Stimulated activated CD8-positive, alpha-beta memory T cell treated with anti-CD3 and anti-CD28 coated beads, Interleukin-15, amount 100 ng/mL, for 4 hours (primary cell): ENCODE data around the gene SCGB1D1.
"Not testable (repeated sequence)": the region's sequence is repeated elsewhere in the genome, so short reads cannot be mapped to it uniquely, and the experiment has no call there.

ENCODE experiments used
- DNase-seq, 2 donors: peaks; one replicate each; pipeline ENCODE4 v3.0.0-alpha.2; 2020; ENCODE audit warnings: low read depth in 2 of 2

The SCGB1D1 gene

DNA sequence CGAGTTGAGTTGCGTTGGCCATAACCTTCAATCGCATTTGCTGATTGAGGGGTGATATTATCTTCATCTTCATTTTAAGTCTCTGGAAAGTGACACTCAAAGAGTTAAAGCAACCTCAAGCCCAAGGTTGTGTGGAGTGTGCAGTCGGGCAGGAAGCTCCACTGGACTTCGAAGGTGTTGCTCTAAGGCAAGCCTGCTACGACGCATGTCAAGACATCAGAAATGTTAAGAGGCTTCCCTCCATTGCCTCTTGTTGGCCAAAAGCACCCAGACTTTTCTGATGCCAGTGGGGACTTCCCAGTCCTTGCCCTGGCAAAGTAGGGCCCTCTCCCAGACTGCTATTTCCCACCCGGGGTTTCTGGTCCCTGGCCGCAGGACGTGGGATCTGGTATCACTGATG lies 23.6 kb upstream of the SCGB1D1 start:
- DNase-seq, result no peak

DNA sequence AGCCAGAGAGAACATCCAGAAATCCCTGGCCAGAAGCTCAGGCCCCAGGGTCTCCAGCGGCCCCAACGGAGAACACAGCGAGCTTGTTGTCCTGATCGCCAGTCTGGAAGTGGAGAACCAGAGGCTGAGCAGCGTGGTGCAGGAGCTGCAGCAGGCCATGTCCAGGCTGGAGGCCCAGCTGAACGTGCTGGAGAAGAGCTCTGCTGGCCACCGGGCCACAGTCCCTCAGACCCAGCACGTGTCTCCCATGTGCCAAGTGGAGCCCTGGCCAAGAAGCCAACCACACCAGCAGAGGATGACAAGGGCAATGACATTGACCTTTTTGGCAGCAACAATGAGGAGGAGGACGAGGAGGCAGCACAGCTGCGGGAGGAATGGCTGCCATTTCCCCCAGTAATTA lies 20.6 kb upstream of the SCGB1D1 start:
- DNase-seq, result no peak

- DNase-seq, result no peak
These were observed 20.1 kb upstream of the SCGB1D1 start for GRCh38 chr11:62169935-62170334.

DNA sequence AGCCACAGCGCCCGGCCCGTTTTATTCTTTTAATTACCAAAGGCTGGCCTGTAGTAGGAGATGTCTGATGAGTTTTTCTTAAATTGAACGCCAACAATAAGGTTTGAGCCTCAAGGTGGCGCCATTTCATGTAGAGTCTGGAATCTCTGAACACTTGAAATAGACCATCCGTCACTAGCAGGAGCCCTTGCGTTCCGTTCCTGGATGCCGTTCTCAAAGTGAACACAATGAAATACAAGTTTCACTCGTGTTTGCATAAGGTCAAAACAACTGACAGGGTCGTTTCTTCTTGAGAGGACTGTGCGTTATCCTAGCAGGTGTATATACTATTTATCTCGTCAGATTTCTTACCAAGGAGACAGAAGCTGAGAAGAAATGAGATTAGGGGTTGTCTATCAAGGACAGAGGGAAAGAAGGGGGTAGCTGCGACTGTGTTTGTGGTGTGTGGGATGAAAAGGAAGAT lies 18.7 kb upstream of the SCGB1D1 start:
- peak in 1 of 2 donors; percentile 47 for DNase-seq

- DNase-seq, result no peak
These were observed 17.7 kb upstream of the SCGB1D1 start for GRCh38 chr11:62172294-62172693.

- no peak for DNase-seq
These were observed 13.2 kb upstream of the SCGB1D1 start for GRCh38 chr11:62176766-62177165.

DNA sequence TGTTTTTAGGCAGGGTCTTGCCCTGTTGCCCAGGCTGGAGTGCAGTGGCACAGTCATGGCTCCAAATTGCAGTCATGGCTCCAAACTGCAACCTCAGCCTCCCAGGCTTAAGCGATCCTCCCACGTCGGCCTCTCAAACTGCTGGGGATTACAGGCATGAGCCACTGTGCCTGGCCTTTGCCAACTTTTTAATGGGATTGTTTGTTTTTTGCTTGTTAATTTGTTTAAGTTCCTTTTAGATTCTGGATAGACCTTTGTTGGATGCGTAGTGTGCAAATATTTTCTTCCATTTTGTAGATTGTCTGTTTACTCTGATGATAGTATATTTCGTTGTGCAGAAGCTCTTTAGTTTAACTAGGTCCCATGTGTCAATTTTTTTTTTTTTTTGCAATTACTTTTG lies 10.0 kb upstream of the SCGB1D1 start:
- DNase-seq, result no peak

- no peak for DNase-seq
These were observed 8.9 kb upstream of the SCGB1D1 start for GRCh38 chr11:62181097-62181496.

GRCh38 chr11:62182147-62182891 lies 7.7 kb upstream of the SCGB1D1 start:
- DNase-seq, result no peak

GRCh38 chr11:62186195-62186594 lies 3.8 kb upstream of the SCGB1D1 start:
- DNase-seq, result no peak

DNA sequence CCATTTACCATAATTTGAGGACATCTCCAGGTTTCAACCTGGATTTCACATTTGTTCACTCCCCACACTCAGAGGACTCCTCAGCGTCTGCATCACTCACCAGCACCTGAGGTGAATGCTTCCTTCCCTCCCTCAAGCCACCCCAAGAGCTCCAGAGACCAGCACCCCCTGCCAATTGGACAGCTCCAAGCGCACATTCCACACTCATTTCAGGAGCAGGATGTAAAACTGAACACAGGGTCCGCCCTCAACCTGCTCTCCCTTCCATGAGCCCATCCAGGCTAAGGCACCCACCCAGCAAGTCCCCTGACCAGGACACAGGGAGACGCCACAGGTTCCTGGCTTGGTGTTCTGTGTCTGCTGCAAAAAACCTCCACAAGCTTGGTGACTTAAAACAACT lies 3.9 kb downstream of the SCGB1D1 start:
- no peak for DNase-seq

DNA sequence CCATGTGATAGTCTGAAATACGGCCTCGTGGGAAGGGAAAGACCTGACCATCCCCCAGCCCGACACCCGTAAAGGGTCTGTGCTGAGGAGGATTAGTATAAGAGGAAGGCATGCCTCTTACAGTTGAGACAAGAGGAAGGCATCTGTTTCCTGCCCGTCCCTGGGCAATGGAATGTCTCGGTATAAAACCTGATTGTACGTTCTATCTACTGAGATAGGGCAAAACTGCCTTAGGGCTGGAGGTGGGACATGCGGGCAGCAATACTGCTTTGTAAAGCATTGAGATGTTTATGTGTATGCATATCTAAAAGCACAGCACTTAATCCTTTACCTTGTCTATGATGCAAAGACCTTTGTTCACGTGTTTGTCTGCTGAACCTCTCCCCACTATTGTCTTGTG lies 5.0 kb downstream of the SCGB1D1 start:
- DNase-seq, result not testable (repeated sequence)

DNA sequence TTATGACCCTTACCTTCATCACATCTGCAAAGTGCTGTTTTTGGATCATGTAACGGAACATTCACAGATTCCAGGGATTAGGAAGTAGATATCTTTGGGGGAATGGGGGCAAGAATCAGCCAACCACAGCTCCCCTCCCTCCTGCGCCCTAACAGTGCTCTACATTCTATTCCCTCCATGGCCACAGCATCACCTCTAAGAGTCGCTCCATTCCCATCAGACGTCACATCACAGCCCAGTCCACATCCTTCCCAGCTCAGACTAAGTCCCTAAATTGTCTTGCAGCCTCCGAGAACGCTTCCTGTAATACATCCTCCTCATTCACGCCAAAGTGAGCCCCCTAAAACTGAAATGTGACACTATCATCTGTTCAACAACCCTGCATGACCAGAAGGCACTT lies 5.9 kb downstream of the SCGB1D1 start:
- no peak for DNase-seq

GRCh38 chr11:62197400-62197799 lies 7.4 kb downstream of the SCGB1D1 start:
- not testable (repeated sequence) for DNase-seq

DNA sequence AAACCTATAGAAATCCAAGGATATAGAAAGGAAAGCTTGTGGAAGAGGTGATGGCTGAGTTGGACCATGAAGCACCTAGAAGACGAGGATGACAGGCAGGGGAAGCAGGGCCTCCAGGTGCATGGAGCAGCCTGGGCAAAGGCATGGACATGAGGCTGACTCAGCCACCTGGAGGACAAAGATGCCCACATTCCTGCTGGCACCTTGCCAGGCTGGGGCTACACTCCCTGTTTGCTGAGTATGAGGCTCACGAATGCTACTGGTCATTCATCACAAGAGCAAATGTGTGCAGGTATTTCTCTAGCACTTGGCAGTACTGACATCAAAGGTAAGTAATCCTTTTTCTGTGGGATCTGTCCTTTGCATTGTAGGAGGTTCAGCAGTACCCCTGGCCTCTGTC lies 11.4 kb downstream of the SCGB1D1 start:
- DNase-seq, result no peak

GRCh38 chr11:62202910-62203309 lies 12.9 kb downstream of the SCGB1D1 start:
- DNase-seq, result no peak

- DNase-seq, result no peak
These were observed 14.4 kb downstream of the SCGB1D1 start for GRCh38 chr11:62204430-62204829.

DNA sequence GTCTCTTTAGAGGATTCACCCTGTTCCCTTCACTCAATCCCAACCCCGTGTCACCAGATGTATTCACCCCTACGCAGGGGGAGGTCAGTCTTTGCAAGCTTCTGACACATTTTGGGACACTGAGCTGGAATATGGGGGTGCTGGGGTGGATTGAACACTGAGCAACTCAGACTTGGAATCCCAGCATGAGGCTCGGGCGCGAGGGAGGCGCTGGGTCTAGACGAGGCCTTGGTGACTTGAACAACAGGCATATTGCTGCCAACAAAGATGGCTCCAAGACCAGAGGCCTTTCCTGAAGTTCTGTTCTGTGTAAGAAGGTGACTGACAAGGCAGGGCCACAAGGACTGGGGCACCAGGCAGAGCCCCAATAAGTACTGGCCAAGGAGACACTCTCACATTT lies 15.4 kb downstream of the SCGB1D1 start:
- no peak for DNase-seq

DNA sequence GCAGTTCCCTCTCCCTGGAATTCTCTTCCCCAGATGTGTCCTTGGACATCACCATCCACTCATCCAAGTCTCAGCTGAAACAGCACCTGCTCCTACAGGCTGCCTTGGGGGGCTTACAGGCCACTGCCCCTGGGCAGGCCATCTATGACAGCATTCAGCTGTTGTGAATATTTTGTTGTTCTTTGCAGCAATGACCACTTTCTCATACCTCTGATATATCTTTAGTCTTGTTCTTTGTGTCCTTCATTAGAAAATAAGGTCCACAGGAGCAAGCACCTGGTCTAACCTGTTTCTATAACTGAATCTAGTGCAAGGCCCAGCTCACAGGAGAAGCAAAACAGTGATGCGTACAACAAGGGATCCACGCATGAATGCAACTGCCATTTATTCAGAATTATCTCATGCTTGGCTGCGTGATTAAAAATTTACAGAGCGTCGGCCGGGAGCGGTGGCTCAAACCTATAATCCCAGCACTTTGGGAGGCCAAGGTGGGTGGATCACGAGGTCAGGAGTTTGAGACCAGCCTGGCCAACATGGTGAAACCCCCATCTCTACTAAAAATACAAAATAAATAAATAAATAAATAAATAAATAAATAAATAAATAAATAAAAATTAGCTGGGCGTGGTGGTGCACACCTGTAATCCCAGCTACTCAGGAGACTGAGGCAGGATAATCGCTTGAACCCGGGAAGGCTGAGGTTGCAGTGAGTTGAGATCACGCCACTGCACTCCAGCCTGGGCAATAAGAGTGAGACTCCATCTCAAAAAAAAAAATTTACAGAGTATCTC lies 16.5 kb downstream of the SCGB1D1 start:
- not testable (repeated sequence) for DNase-seq

- no peak for DNase-seq
These were observed 18.7 kb downstream of the SCGB1D1 start for GRCh38 chr11:62208785-62209144.

GRCh38 chr11:62217191-62217748 lies 27.3 kb downstream of the SCGB1D1 start:
- DNase-seq, result no peak

- no peak for DNase-seq
These were observed 31.5 kb downstream of the SCGB1D1 start for GRCh38 chr11:62221498-62221897.

DNA sequence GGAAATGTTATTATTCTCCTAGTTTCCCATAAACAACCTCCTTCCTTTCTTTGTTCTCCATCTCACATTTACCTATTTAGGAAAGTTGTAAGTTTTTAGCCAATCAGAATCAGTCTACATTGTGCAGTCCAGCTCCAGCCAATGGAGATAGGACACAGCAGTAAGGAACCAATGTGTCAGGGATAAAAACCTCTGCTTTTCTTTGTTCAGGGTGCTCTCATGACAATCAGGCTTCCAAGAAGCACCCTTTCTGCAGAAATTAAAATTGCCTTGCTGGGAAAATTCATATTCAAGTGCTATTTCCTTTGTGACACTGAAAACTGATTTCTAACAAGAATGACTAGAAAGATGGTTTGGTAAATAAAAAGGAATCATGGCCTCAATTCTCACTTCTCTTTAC lies 33.1 kb downstream of the SCGB1D1 start:
- no peak for DNase-seq
